Endothelial cell of umbilical vein (primary cell): Measurements from ENCODE around the gene HOXC13.

Source experiments
- CTCF ChIP-seq, 2 donors: IDR thresholded peaks; 1 replicate in 1 of 2; 2 replicates in 1 of 2; pipeline ENCODE4 v1.5.1; 2011; ENCODE audit warnings: low read length in 2 of 2, mild to moderate bottlenecking in 2 of 2, moderate library complexity in 2 of 2, control low read depth in 1 of 2, inconsistent platforms in 1 of 2, low read depth in 1 of 2; ENCODE audit not compliant: insufficient read depth in 1 of 2; ENCODE audit errors: extremely low read depth in 1 of 2
- EZH2 ChIP-seq: IDR thresholded peaks from 2 replicates; pipeline ENCODE4 v1.6.1; 2012; ENCODE audit warnings: borderline replicate concordance, low read depth, mild to moderate bottlenecking, moderate library complexity, low read length, inconsistent platforms; ENCODE audit not compliant: severe bottlenecking
- FOS ChIP-seq: IDR thresholded peaks from 2 replicates; pipeline ENCODE4 v1.6.1; 2011; ENCODE audit warnings: mild to moderate bottlenecking, low read length, moderate library complexity, borderline replicate concordance; ENCODE audit not compliant: insufficient read depth
- GATA2 ChIP-seq: IDR thresholded peaks from 2 replicates; pipeline ENCODE4 v1.7.0; 2011; ENCODE audit warnings: low read depth, mild to moderate bottlenecking, moderate library complexity, mixed read lengths, low read length; ENCODE audit not compliant: insufficient read length, insufficient read depth
- JUN ChIP-seq: IDR thresholded peaks from 2 replicates; pipeline ENCODE4 v1.6.1; 2011; ENCODE audit warnings: borderline replicate concordance, low read depth; ENCODE audit not compliant: insufficient read length, insufficient read depth
- MAX ChIP-seq: IDR thresholded peaks from 2 replicates; pipeline ENCODE4 v1.6.1; 2011; ENCODE audit not compliant: insufficient read depth, insufficient read length
- MYC ChIP-seq: IDR thresholded peaks from one replicate; pipeline ENCODE4 v1.6.1; 2011; ENCODE audit warnings: mild to moderate bottlenecking, low read depth, low read length
- POLR2A ChIP-seq: IDR thresholded peaks from 2 replicates; pipeline ENCODE4 v1.6.1; 2012; ENCODE audit warnings: low read depth, mild to moderate bottlenecking, control low read depth, low read length
- POLR2AphosphoS5 ChIP-seq: IDR thresholded peaks from 2 replicates; pipeline ENCODE4 v1.6.1; 2012; ENCODE audit warnings: low read depth, mild to moderate bottlenecking, control low read depth, low read length, moderate library complexity; ENCODE audit not compliant: insufficient read depth

DNA sequence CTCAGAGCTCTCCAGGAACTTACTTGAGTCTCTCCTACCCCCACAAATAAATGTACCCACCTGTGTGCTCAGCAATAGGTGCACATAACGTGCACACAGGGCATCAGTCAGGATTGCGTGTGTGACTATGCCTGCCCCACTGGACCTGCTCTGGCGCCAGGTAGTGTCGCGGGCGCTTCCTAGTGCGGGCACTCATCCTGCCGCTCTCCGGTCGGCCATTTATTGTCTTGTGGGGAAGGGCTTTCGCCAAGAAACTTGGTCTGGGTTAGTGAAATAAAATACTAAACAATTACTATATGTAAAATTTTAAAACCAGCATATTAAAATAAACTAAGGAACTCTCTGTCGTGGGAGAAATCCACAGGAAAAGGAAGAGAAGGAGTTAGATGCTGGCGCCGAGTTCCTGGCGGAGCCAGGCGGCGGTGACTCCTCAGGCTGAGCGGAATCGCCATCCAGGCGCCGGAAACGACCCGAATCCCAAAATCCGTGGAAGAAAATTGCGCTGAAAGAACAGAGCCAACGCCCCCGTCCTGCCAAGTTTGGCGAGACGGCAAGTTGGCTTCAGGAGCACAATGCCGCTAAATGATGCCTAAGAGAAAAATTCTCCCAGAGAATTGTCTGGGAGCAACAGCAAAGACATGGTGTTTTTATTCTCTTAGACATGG is 7.9 kb upstream of the HOXC13 start:
- TF ChIP-seq CTCF (IDR thresholded peaks at IDR 0.05; ENCODE audit: extremely low read depth in 1 of 2, insufficient read depth in 1 of 2, low read depth in 1 of 2, low read length in 2 of 2): no peak
- no peak for TF ChIP-seq POLR2AphosphoS5
- peak; percentile 3 for TF ChIP-seq EZH2
- no peak for TF ChIP-seq MYC
- no peak for TF ChIP-seq POLR2A
- TF ChIP-seq JUN: no peak
- TF ChIP-seq MAX: no peak
- TF ChIP-seq GATA2: no peak
- TF ChIP-seq FOS: no peak
